Pancreas (tissue), 10 donors: ENCODE results near the gene ZFYVE16. TPM values are rescaled to one million over a fixed set of nuclear protein-coding genes. Genes with fewer than 3 reads are reported as not detected.

Source experiments
- ATAC-seq, 4 donors: fragments of 200-7000 bp; cut with Tn5 transposase; one replicate each; pipeline versions ENCODE4 v1.8.0 to v1.9.1; 2020; ENCODE audit warnings: mild to moderate bottlenecking in 4 of 4, moderate library complexity in 4 of 4
- DNase-seq, 6 donors: peaks; one replicate each; pipeline ENCODE4 v3.0.0-alpha.2; 2020
- FAIRE-seq: peaks from 2 replicates; lab custom pipeline; 2012; peaks lifted over from hg19 to GRCh38; lab: Jason Lieb, UNC
- H3K27ac ChIP-seq, 4 donors: fragments of 200-600 bp; sonication (generic); 1 replicate in 3 of 4; 2 replicates in 1 of 4; pipeline versions ENCODE4 v1.5.0 to v1.8.0; 2020
- H3K27me3 ChIP-seq, 4 donors: fragments of 200-600 bp; one replicate each; pipeline ENCODE4 v1.8.0; 2021
- H3K36me3 ChIP-seq, 3 donors: fragments of 200-600 bp; sonication (generic) in 1 of 3; one replicate each; pipeline versions ENCODE4 v1.5.0 to v1.8.0; 2020 to 2021
- H3K4me1 ChIP-seq, 3 donors: fragments of 200-600 bp; one replicate each; pipeline ENCODE4 v1.8.0; 2021
- H3K4me3 ChIP-seq, 4 donors: fragments of 200-600 bp; sonication (generic) in 2 of 4; one replicate each; pipeline versions ENCODE4 v1.5.0 to v1.8.0; 2020 to 2021
- H3K9me3 ChIP-seq, 4 donors: fragments of 200-600 bp; one replicate each; pipeline ENCODE4 v1.8.0; 2021
- CTCF ChIP-seq, 4 donors: fragments of 200-600 bp; sonication (generic) in 3 of 4; IDR thresholded peaks; one replicate each; pipeline versions ENCODE4 v1.5.0 to v1.8.0; 2021; ENCODE audit warnings: antibody characterized with exemption in 4 of 4
- WGBS, 2 donors: extraction: QIAGEN DNeasy Blood & Tissue Kit; methylation state at CpG; one replicate each; pipeline ENCODE4 v1.1.7; 2013; 5-methylcytosine and 5-hydroxymethylcytosine counted together
- intact Hi-C, 3 donors: fragments of 100-400 bp; cut with DNase I; formaldehyde crosslinking; loops; one replicate each; pipeline versions ENCODE4 v1.11.1 to v1.14.2; 2022
- polyA plus RNA-seq, 2 donors: library from polyadenylated mRNA; stranded (reverse); fragments of 200-250 nt; gene quantifications; one replicate each; pipeline ENCODE4 v1.2.3, GENCODE V29; 2013
- total RNA-seq, 6 donors: library from RNA; stranded (reverse); fragmentation: NEBNext Ultra II Directional in 4 of 6; extraction: Animal tissue kit (Norgen Biotek cat#: 25700) in 4 of 6; gene quantifications; one replicate each; pipeline versions ENCODE4 v1.2.1 to v1.2.4, GENCODE V29; 2021 to 2023
- donor health status: healthy with polysubstance abuse.
- donor health status: DM: no; HTN: no; CAD: no; lungs with moderate emphysema.
- donor health status: DM: no; HTN: no; CAD: no.
- donor health status: control.
- donor health status: control.
- donor health status: Bipolar disorder and iron deficiency.
- donor health status: DM: yes; HTN: yes; CAD: no.
- donor health status: DM: no; HTN: no; CAD: no.
- donor health status: DM: no; HTN: no; CAD: no.
- donor health status: DM: yes; HTN: yes; CAD: no.

Gene ZFYVE16
- total and polyA plus RNA-seq, 8 donors, result 6.3 to 22.6 (median 8.7) TPM

- WGBS, 2 donors, result 45 to 48% methylated on average over 8 of the region's 8 CpGs
- no peak for DNase-seq
- H3K4me1 ChIP-seq, result no peaks in the 10 kb centered on the region
- no peak for TF ChIP-seq CTCF (IDR thresholded peaks at IDR 0.05)
- H3K4me3 ChIP-seq, result no peak overlapping the region
- H3K36me3 ChIP-seq, result no peaks in the 10 kb centered on the region
- ATAC-seq, result peak in 1 of 4 donors; percentile 51
- H3K27ac ChIP-seq, result no peak overlapping the region
- no peaks in the 10 kb centered on the region for H3K27me3 ChIP-seq
- no peak for FAIRE-seq
- no peaks in the 10 kb centered on the region for H3K9me3 ChIP-seq
- intact Hi-C loops, result no loop called here
These were observed 38.3 kb upstream of the ZFYVE16 start for GRCh38 chr5:80369521-80369920.

- WGBS, 2 donors, result 60 to 76% methylated on average over 1 of the region's 1 CpG
- Histone ChIP-seq H3K4me1 (no peaks in the 10 kb centered on the region), H3K27ac (no peak overlapping the region), H3K9me3 (no peaks in the 10 kb centered on the region), H3K4me3 (no peak overlapping the region), H3K36me3 (no peaks in the 10 kb centered on the region), H3K27me3 (no peaks in the 10 kb centered on the region)
- TF ChIP-seq CTCF (IDR thresholded peaks at IDR 0.05), result no peak
- ATAC-seq (no peak), DNase-seq (no peak), FAIRE-seq (no peak)
- intact Hi-C loops, result no loop called here
These were observed 37.5 kb upstream of the ZFYVE16 start for GRCh38 chr5:80370390-80370789.

GRCh38 chr5:80372780-80373179 is 35.1 kb upstream of the ZFYVE16 start:
- H3K27me3 ChIP-seq, result no peaks in the 10 kb centered on the region
- H3K27ac ChIP-seq, result no peak overlapping the region
- WGBS, 2 donors, result 76 to 84% methylated on average over 1 of the region's 1 CpG
- TF ChIP-seq CTCF (IDR thresholded peaks at IDR 0.05), result no peak
- H3K9me3 ChIP-seq, result no peaks in the 10 kb centered on the region
- H3K4me3 ChIP-seq, result no peak overlapping the region
- DNase-seq, result no peak
- no peak for FAIRE-seq
- H3K4me1 ChIP-seq, result no peaks in the 10 kb centered on the region
- no peak for ATAC-seq
- H3K36me3 ChIP-seq, result no peaks in the 10 kb centered on the region
- intact Hi-C loops, result no loop called here

GRCh38 chr5:80374188-80374587 is 33.7 kb upstream of the ZFYVE16 start:
- intact Hi-C loops, result no loop called here
- 95 to 98% methylated on average over 3 of the region's 3 CpGs for WGBS, 2 donors
- TF ChIP-seq CTCF (IDR thresholded peaks at IDR 0.05), result no peak
- Histone ChIP-seq H3K36me3 (no peaks in the 10 kb centered on the region), H3K27me3 (no peaks in the 10 kb centered on the region), H3K4me1 (no peaks in the 10 kb centered on the region), H3K4me3 (no peak overlapping the region), H3K27ac (no peak overlapping the region), H3K9me3 (no peaks in the 10 kb centered on the region)
- ATAC-seq, result no peak
- FAIRE-seq, result no peak
- DNase-seq, result no peak

- DNase-seq (no peak), FAIRE-seq (no peak)
- intact Hi-C loops, result no loop called here
These were observed 31.3 kb upstream of the ZFYVE16 start for GRCh38 chr5:80376557-80376956.

More at GRCh38 chr5:80376557-80376956, 31.3 kb upstream of the ZFYVE16 start:
- Histone ChIP-seq H3K4me1 (no peaks in the 10 kb centered on the region), H3K27me3 (no peaks in the 10 kb centered on the region), H3K4me3 (no peak overlapping the region), H3K36me3 (no peaks in the 10 kb centered on the region), H3K9me3 (no peaks in the 10 kb centered on the region), H3K27ac (no peak overlapping the region)
- ATAC-seq, result no peak
- 73 to 76% methylated on average over 3 of the region's 3 CpGs for WGBS, 2 donors
- no peak for TF ChIP-seq CTCF (IDR thresholded peaks at IDR 0.05)
